Measurements from ENCODE around the gene CALD1.

DNA sequence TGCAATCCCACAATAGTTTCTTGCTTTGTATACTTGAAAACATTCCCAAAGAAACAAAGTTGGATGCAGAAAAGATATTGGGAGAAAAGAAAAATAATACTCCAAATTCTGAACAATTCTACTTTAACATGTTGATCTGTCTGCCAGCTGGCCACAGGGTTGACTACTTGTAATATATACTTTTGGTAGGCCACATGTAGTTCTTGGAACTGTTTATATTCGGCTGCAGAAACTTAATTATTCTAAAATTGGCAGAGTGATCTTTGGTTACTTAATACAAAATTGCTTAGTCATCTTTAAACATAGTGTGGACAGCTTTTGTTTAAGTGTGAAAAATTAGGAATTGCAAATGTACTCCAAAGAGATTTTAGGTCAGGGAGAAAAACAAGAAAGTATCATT is 76.0 kb downstream of the CALD1 start:
- TF ChIP-seq, protein P1, sequence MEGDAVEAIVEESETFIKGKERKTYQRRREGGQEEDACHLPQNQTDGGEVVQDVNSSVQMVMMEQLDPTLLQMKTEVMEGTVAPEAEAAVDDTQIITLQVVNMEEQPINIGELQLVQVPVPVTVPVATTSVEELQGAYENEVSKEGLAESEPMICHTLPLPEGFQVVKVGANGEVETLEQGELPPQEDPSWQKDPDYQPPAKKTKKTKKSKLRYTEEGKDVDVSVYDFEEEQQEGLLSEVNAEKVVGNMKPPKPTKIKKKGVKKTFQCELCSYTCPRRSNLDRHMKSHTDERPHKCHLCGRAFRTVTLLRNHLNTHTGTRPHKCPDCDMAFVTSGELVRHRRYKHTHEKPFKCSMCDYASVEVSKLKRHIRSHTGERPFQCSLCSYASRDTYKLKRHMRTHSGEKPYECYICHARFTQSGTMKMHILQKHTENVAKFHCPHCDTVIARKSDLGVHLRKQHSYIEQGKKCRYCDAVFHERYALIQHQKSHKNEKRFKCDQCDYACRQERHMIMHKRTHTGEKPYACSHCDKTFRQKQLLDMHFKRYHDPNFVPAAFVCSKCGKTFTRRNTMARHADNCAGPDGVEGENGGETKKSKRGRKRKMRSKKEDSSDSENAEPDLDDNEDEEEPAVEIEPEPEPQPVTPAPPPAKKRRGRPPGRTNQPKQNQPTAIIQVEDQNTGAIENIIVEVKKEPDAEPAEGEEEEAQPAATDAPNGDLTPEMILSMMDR (IDR thresholded peaks at IDR 0.05) = no peak
- TF ChIP-seq PHF8 (IDR thresholded peaks at IDR 0.05; ENCODE audit: borderline replicate concordance, low read depth) = no peak

All from A549 (cell line).